Common myeloid progenitor, CD34-positive (primary cell): ENCODE results near the gene KANSL3.
"Not testable (repeated sequence)": the region's sequence is repeated elsewhere in the genome, so short reads cannot be mapped to it uniquely, and the experiment has no call there.

ENCODE experiments used
- CTCF ChIA-PET: fragments of 350-600 bp; sonication (Branson Sonifier 250); formaldehyde crosslinking; loops from one replicate; lab custom pipeline; 2021; ENCODE audit warnings: antibody characterized with exemption; lab: Charles Lee
- POLR2A ChIA-PET: fragments of 350-600 bp; sonication (Branson Sonifier 250); formaldehyde crosslinking; loops from one replicate; lab custom pipeline; 2021; ENCODE audit warnings: antibody characterized with exemption; lab: Charles Lee
- DNase-seq, 3 donors: peaks; one replicate each; pipeline versions ENCODE4 v3.0.0 to v3.0.0-alpha.2; 2013
- H3K27ac ChIP-seq, 2 experiments: 1 replicate in 1 of 2; 2 replicates in 1 of 2; pipeline ENCODE4 v1.7.0; 2013; ENCODE audit warnings: inconsistent platforms in 2 of 2, low read length in 2 of 2, mild to moderate bottlenecking in 2 of 2, low read depth in 1 of 2, moderate library complexity in 1 of 2; ENCODE audit not compliant: severe bottlenecking in 2 of 2, insufficient read depth in 1 of 2, poor library complexity in 1 of 2
- H3K27me3 ChIP-seq, 5 experiments: replicated peaks in 2 of 5; 1 replicate in 3 of 5; 2 replicates in 2 of 5; pipeline versions ENCODE4 v1.6.1 to v1.7.0; 2013; ENCODE audit warnings: low read length in 4 of 5, mild to moderate bottlenecking in 2 of 5, moderate library complexity in 2 of 5, inconsistent platforms in 1 of 5; ENCODE audit not compliant: insufficient read depth in 5 of 5, control insufficient read depth in 4 of 5
- H3K36me3 ChIP-seq, 4 experiments: 1 replicate in 2 of 4; 2 replicates in 2 of 4; pipeline versions ENCODE4 v1.6.1 to v1.7.0; 2013; ENCODE audit warnings: low read length in 3 of 4, control low read depth in 1 of 4, mild to moderate bottlenecking in 1 of 4; ENCODE audit not compliant: control insufficient read depth in 4 of 4, insufficient read depth in 4 of 4
- H3K4me1 ChIP-seq, 4 experiments: 1 replicate in 3 of 4; 2 replicates in 1 of 4; pipeline versions ENCODE4 v1.6.1 to v1.7.1; 2013; ENCODE audit warnings: low read length in 3 of 4, mild to moderate bottlenecking in 3 of 4, control low read depth in 1 of 4, inconsistent platforms in 1 of 4, moderate library complexity in 1 of 4; ENCODE audit not compliant: control insufficient read depth in 4 of 4, insufficient read depth in 4 of 4; ENCODE audit errors: control extremely low read depth in 1 of 4
- H3K4me3 ChIP-seq, 7 experiments: 1 replicate in 4 of 7; 2 replicates in 3 of 7; pipeline versions ENCODE4 v1.5.1 to v1.7.0; 2013; ENCODE audit warnings: mild to moderate bottlenecking in 7 of 7, low read length in 6 of 7, moderate library complexity in 6 of 7, inconsistent platforms in 2 of 7, low read depth in 2 of 7, control low read depth in 1 of 7; ENCODE audit not compliant: insufficient read depth in 4 of 7, control insufficient read depth in 1 of 7; ENCODE audit errors: extremely low read depth in 1 of 7
- H3K9me3 ChIP-seq, 5 experiments: 1 replicate in 4 of 5; 2 replicates in 1 of 5; pipeline versions ENCODE4 v1.6.1 to v1.7.1; 2013; ENCODE audit warnings: low read length in 4 of 5, mild to moderate bottlenecking in 2 of 5, inconsistent platforms in 1 of 5, low read depth in 1 of 5, moderate library complexity in 1 of 5; ENCODE audit not compliant: control insufficient read depth in 4 of 5, insufficient read depth in 2 of 5; ENCODE audit errors: control extremely low read depth in 1 of 5
- WGBS: methylation state at CpG from one replicate; pipeline ENCODE4 v1.1.5; 2013; ENCODE audit not compliant: insufficient coverage; 5-methylcytosine and 5-hydroxymethylcytosine counted together

KANSL3 gene

GRCh38 chr2:96654791-96655190 is 16.7 kb upstream of the KANSL3 start:
- H3K4me3 ChIP-seq, CTCF ChIA-PET, DNase-seq, H3K4me1 ChIP-seq, H3K36me3 ChIP-seq, H3K27ac ChIP-seq, H3K27me3 ChIP-seq, H3K9me3 ChIP-seq: not testable (repeated sequence)
- WGBS = 93% methylated on average over 2 of the region's 7 CpGs
- POLR2A ChIA-PET = interaction anchor here (1.1 kb wide), 1 partner anchor 15 kb away, joined by 5 read pairs; no protein-coding TSS in a partner anchor

- 100% methylated on average over 8 of the region's 8 CpGs for WGBS
- ChIA-PET POLR2A (no interaction called here), CTCF (interaction anchor here (0.8 to 1.1 kb wide), 2 partner anchors 11 to 20 kb away, joined by 3 read pairs; no protein-coding TSS in a partner anchor)
- Histone ChIP-seq H3K9me3 (no peaks in the 10 kb centered on the region), H3K36me3 (no peaks in the 10 kb centered on the region), H3K4me1 (peaks cover 0 to 6% (median 1%) of the 10 kb centered on the region in 4 experiments), H3K27me3 (no peaks in the 10 kb centered on the region), H3K27ac (no peak overlapping the region), H3K4me3 (no peak overlapping the region)
- no peak for DNase-seq
Observed at GRCh38 chr2:96651793-96652192, 13.7 kb upstream of the KANSL3 start.

DNA sequence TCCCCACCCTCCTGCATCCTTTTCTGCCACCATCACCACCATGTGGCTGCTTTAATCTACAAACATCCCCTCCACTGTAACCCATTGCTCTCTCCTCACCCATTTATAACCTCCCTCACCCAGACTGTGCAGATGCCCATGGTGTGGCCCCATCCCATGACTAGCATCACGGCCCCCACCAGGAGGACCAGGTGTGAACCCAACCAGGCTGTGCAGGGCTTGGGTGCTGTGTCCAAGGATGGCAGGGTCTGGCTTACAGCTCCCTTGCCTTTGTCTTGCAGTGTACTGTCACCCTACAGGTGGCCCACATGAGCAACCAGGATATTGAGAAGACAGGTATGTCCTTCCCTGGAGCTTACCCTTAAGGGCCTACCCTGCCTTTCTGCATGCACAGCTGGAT is 11.2 kb upstream of the KANSL3 start:
- ChIA-PET POLR2A (no interaction called here), CTCF (interaction anchor here (0.8 kb wide), 1 partner anchor 151 kb away, joined by 3 read pairs; no protein-coding TSS in a partner anchor)
- Histone ChIP-seq H3K4me1 (no peaks in the 10 kb centered on the region), H3K27ac (no peak overlapping the region), H3K27me3 (no peaks in the 10 kb centered on the region), H3K36me3 (no peaks in the 10 kb centered on the region), H3K9me3 (no peaks in the 10 kb centered on the region), H3K4me3 (no peak overlapping the region)
- 100% methylated on average over 1 of the region's 1 CpG for WGBS
- no peak for DNase-seq

- Histone ChIP-seq H3K27me3 (no peaks in the 10 kb centered on the region), H3K27ac (no peak overlapping the region), H3K36me3 (no peaks in the 10 kb centered on the region), H3K4me3 (no peak overlapping the region), H3K4me1 (no peaks in the 10 kb centered on the region), H3K9me3 (no peaks in the 10 kb centered on the region)
- DNase-seq = no peak
- ChIA-PET POLR2A (no interaction called here), CTCF (no interaction called here)
- over 99% methylated on average over 7 of the region's 7 CpGs for WGBS
Observed at GRCh38 chr2:96648306-96648930, 10.3 kb upstream of the KANSL3 start.

GRCh38 chr2:96647681-96648080 is 9.6 kb upstream of the KANSL3 start:
- Histone ChIP-seq H3K4me3 (no peak overlapping the region), H3K4me1 (no peaks in the 10 kb centered on the region), H3K9me3 (no peaks in the 10 kb centered on the region), H3K27ac (no peak overlapping the region), H3K27me3 (no peaks in the 10 kb centered on the region), H3K36me3 (no peaks in the 10 kb centered on the region)
- no peak for DNase-seq
- POLR2A ChIA-PET = no interaction called here
- WGBS = 92% methylated on average over 6 of the region's 6 CpGs
- CTCF ChIA-PET = interaction anchor here (1.1 to 1.2 kb wide), 2 partner anchors 10 to 13 kb away, joined by 3 to 4 read pairs; partner anchors contain the start of gene KANSL3

GRCh38 chr2:96642564-96643360 is 4.7 kb upstream of the KANSL3 start, which contains the start of gene FER1L5:
Gene FER1L5 (plus strand): TSS chr2:96642764. CDS start chr2:96642837, 73 bp downstream.
- DNase-seq = no peak
- POLR2A ChIA-PET = no interaction called here
- CTCF ChIA-PET = interaction anchor here (1.5 kb wide), 1 partner anchor 38 kb away, joined by 3 read pairs; no protein-coding TSS in a partner anchor
- Histone ChIP-seq H3K4me1 (peaks cover 0 to 5% (median 2%) of the 10 kb centered on the region in 4 experiments), H3K9me3 (no peaks in the 10 kb centered on the region), H3K27ac (no peak within 1 kb of the TSS), H3K4me3 (no peak within 1 kb of the TSS), H3K27me3 (no peaks in the 10 kb centered on the region), H3K36me3 (no peaks in the 10 kb centered on the region)
- 68% methylated on average over 4 of the region's 10 CpGs for WGBS
